Activated CD4-positive, alpha-beta memory T cell treated with anti-CD3 and anti-CD28 coated beads for 36 hours (primary cell): Measurements from ENCODE around the gene RTTN. TPM values are rescaled to one million over a fixed set of nuclear protein-coding genes. Genes with fewer than 3 reads are reported as not detected.

Experiments
- CTCF ChIA-PET: fragments of 350-600 bp; sonication (Branson Sonifier 250); formaldehyde crosslinking; loops from one replicate; lab custom pipeline; 2021; ENCODE audit warnings: antibody characterized with exemption, inconsistent platforms; lab: Charles Lee
- POLR2A ChIA-PET: fragments of 350-600 bp; sonication (Branson Sonifier 250); formaldehyde crosslinking; loops from one replicate; lab custom pipeline; 2021; ENCODE audit warnings: antibody characterized with exemption; lab: Charles Lee
- DNase-seq: peaks from one replicate; pipeline ENCODE4 v3.0.0-alpha.2; 2020
- H3K27ac Mint-ChIP-seq: one replicate; pipeline ENCODE4 v1.8.0; 2021; ENCODE audit warnings: mixed read lengths
- H3K27me3 Mint-ChIP-seq: one replicate; pipeline ENCODE4 v1.8.0; 2021; ENCODE audit warnings: mixed read lengths
- H3K36me3 Mint-ChIP-seq: one replicate; pipeline ENCODE4 v1.8.0; 2021; ENCODE audit warnings: mixed read lengths
- H3K4me1 Mint-ChIP-seq: one replicate; pipeline ENCODE4 v1.8.0; 2021; ENCODE audit warnings: low read depth, mixed read lengths
- H3K4me3 Mint-ChIP-seq: one replicate; pipeline ENCODE4 v1.8.0; 2021; ENCODE audit warnings: mild to moderate bottlenecking, mixed read lengths
- H3K9me3 Mint-ChIP-seq: one replicate; pipeline ENCODE4 v1.8.0; 2021; ENCODE audit warnings: mixed read lengths
- intact Hi-C: fragments of 100-400 bp; cut with micrococcal nuclease; formaldehyde crosslinking; loops from one replicate; pipeline ENCODE4 v1.15.1; 2023
- total RNA-seq, 2 experiments: library from RNA; stranded (reverse); gene quantifications; one replicate each; pipeline ENCODE4 v1.2.3, GENCODE V29; 2021

Gene RTTN
- total RNA-seq, 2 experiments from 2014 or later: 27.3 to 28.9 TPM

GRCh38 chr18:70019136-70019535 lies 186.4 kb downstream of the RTTN start:
- no peak overlapping the region for H3K4me3 Mint-ChIP-seq
- ChIA-PET CTCF (no interaction called here), POLR2A (no interaction called here)

GRCh38 chr18:70015127-70015526 lies 190.4 kb downstream of the RTTN start:
- H3K9me3 Mint-ChIP-seq: peaks cover 14% of the 10 kb centered on the region
- peaks cover 37% of the 10 kb centered on the region for H3K36me3 Mint-ChIP-seq
- H3K27me3 Mint-ChIP-seq: no peaks in the 10 kb centered on the region
- no peaks in the 10 kb centered on the region for H3K4me1 Mint-ChIP-seq
- ChIA-PET CTCF (no interaction called here), POLR2A (no interaction called here)
- intact Hi-C loops: no loop called here
- H3K27ac Mint-ChIP-seq: no peak overlapping the region
- H3K4me3 Mint-ChIP-seq: no peak overlapping the region
- DNase-seq: no peak

More at GRCh38 chr18:70019136-70019535, 186.4 kb downstream of the RTTN start:
- H3K36me3 Mint-ChIP-seq: peaks cover 34% of the 10 kb centered on the region
- DNase-seq: no peak
- H3K4me1 Mint-ChIP-seq: no peaks in the 10 kb centered on the region
- H3K27ac Mint-ChIP-seq: no peak overlapping the region
- H3K9me3 Mint-ChIP-seq: no peaks in the 10 kb centered on the region
- intact Hi-C loops: no loop called here
- H3K27me3 Mint-ChIP-seq: no peaks in the 10 kb centered on the region

GRCh38 chr18:70005580-70005979 lies 199.9 kb downstream of the RTTN start:
- POLR2A ChIA-PET: no interaction called here

GRCh38 chr18:70004696-70005095 lies 200.8 kb downstream of the RTTN start:
- H3K9me3 Mint-ChIP-seq: peaks cover 3% of the 10 kb centered on the region
- H3K27ac Mint-ChIP-seq: no peak overlapping the region
- peaks cover 46% of the 10 kb centered on the region for H3K36me3 Mint-ChIP-seq
- intact Hi-C loops: no loop called here
- CTCF ChIA-PET: no interaction called here
- no peaks in the 10 kb centered on the region for H3K4me1 Mint-ChIP-seq
- no peak overlapping the region for H3K4me3 Mint-ChIP-seq
- POLR2A ChIA-PET: no interaction called here
- DNase-seq: no peak
- H3K27me3 Mint-ChIP-seq: no peaks in the 10 kb centered on the region

More at GRCh38 chr18:70005580-70005979, 199.9 kb downstream of the RTTN start:
- H3K27me3 Mint-ChIP-seq: no peaks in the 10 kb centered on the region
- CTCF ChIA-PET: no interaction called here
- no peak for DNase-seq
- no peak overlapping the region for H3K27ac Mint-ChIP-seq
- H3K4me3 Mint-ChIP-seq: no peak overlapping the region
- intact Hi-C loops: no loop called here
- H3K4me1 Mint-ChIP-seq: no peaks in the 10 kb centered on the region
- peaks cover 10% of the 10 kb centered on the region for H3K9me3 Mint-ChIP-seq
- peaks cover 55% of the 10 kb centered on the region for H3K36me3 Mint-ChIP-seq

- H3K27me3 Mint-ChIP-seq: no peaks in the 10 kb centered on the region
- POLR2A ChIA-PET: no interaction called here
- H3K36me3 Mint-ChIP-seq: peaks cover 43% of the 10 kb centered on the region
- H3K4me1 Mint-ChIP-seq: peaks cover 6% of the 10 kb centered on the region
- H3K27ac Mint-ChIP-seq: no peak overlapping the region
- no peak overlapping the region for H3K4me3 Mint-ChIP-seq
- intact Hi-C loops: no loop called here
- no peak for DNase-seq
- no peaks in the 10 kb centered on the region for H3K9me3 Mint-ChIP-seq
- CTCF ChIA-PET: no interaction called here
Observed at GRCh38 chr18:69999656-70000055, 205.8 kb downstream of the RTTN start.

- Mint-ChIP-seq H3K4me3 (no peak overlapping the region), H3K27me3 (no peaks in the 10 kb centered on the region), H3K27ac (no peak overlapping the region), H3K9me3 (no peaks in the 10 kb centered on the region), H3K4me1 (peaks cover 6% of the 10 kb centered on the region), H3K36me3 (peaks cover 43% of the 10 kb centered on the region)
- intact Hi-C loops: no loop called here
- ChIA-PET CTCF (no interaction called here), POLR2A (no interaction called here)
- no peak for DNase-seq
Observed at GRCh38 chr18:69998523-69998987, 206.9 kb downstream of the RTTN start.

- H3K36me3 Mint-ChIP-seq: peaks cover 46% of the 10 kb centered on the region
- ChIA-PET CTCF (interaction anchor here (0.8 kb wide), 1 partner anchor 21 kb away, joined by 3 read pairs; no protein-coding TSS in a partner anchor), POLR2A (no interaction called here)
- DNase-seq: no peak
- H3K4me3 Mint-ChIP-seq: no peak overlapping the region
- H3K9me3 Mint-ChIP-seq: no peaks in the 10 kb centered on the region
- H3K4me1 Mint-ChIP-seq: peaks cover 6% of the 10 kb centered on the region
- intact Hi-C loops: no loop called here
- H3K27me3 Mint-ChIP-seq: no peaks in the 10 kb centered on the region
- H3K27ac Mint-ChIP-seq: no peak overlapping the region
Observed at GRCh38 chr18:69996951-69997798, 208.3 kb downstream of the RTTN start.

GRCh38 chr18:69996417-69996816 lies 209.1 kb downstream of the RTTN start:
- peaks cover 6% of the 10 kb centered on the region for H3K9me3 Mint-ChIP-seq
- H3K4me3 Mint-ChIP-seq: no peak overlapping the region
- CTCF ChIA-PET: interaction anchor here (0.8 to 1.3 kb wide), 2 partner anchors 22 to 37 kb away, joined by 3 to 4 read pairs; no protein-coding TSS in a partner anchor
- peaks cover 6% of the 10 kb centered on the region for H3K4me1 Mint-ChIP-seq
- H3K36me3 Mint-ChIP-seq: peaks cover 43% of the 10 kb centered on the region
- DNase-seq: no peak
- no peak overlapping the region for H3K27ac Mint-ChIP-seq
- H3K27me3 Mint-ChIP-seq: no peaks in the 10 kb centered on the region
- intact Hi-C loops: no loop called here
- POLR2A ChIA-PET: no interaction called here

GRCh38 chr18:69995774-69996173 lies 209.7 kb downstream of the RTTN start:
- ChIA-PET POLR2A (interaction anchor here (1.0 kb wide), 1 partner anchor 10 kb away, joined by 3 read pairs; no protein-coding TSS in a partner anchor), CTCF (interaction anchor here (1.3 kb wide), 1 partner anchor 36 kb away, joined by 4 read pairs; no protein-coding TSS in a partner anchor)
- Mint-ChIP-seq H3K27me3 (no peaks in the 10 kb centered on the region), H3K9me3 (peaks cover 11% of the 10 kb centered on the region), H3K36me3 (peaks cover 41% of the 10 kb centered on the region), H3K4me3 (no peak overlapping the region), H3K27ac (no peak overlapping the region), H3K4me1 (peaks cover 6% of the 10 kb centered on the region)
- DNase-seq: no peak
- intact Hi-C loops: no loop called here

- intact Hi-C loops: no loop called here
Observed at GRCh38 chr18:69992776-69993175, 212.7 kb downstream of the RTTN start.

GRCh38 chr18:69987870-69988269 lies 217.6 kb downstream of the RTTN start:
- no peaks in the 10 kb centered on the region for H3K27me3 Mint-ChIP-seq
- ChIA-PET CTCF (no interaction called here), POLR2A (no interaction called here)
- intact Hi-C loops: no loop called here
- no peaks in the 10 kb centered on the region for H3K4me1 Mint-ChIP-seq
- no peak overlapping the region for H3K4me3 Mint-ChIP-seq
- peaks cover 45% of the 10 kb centered on the region for H3K9me3 Mint-ChIP-seq
- no peak for DNase-seq
- no peak overlapping the region for H3K27ac Mint-ChIP-seq
- peaks cover 46% of the 10 kb centered on the region for H3K36me3 Mint-ChIP-seq

More at GRCh38 chr18:69992776-69993175, 212.7 kb downstream of the RTTN start:
- H3K9me3 Mint-ChIP-seq: peaks cover 35% of the 10 kb centered on the region
- no peaks in the 10 kb centered on the region for H3K27me3 Mint-ChIP-seq
- CTCF ChIA-PET: no interaction called here
- H3K27ac Mint-ChIP-seq: no peak overlapping the region
- no peak overlapping the region for H3K4me3 Mint-ChIP-seq
- POLR2A ChIA-PET: no interaction called here
- peaks cover 6% of the 10 kb centered on the region for H3K4me1 Mint-ChIP-seq
- no peak for DNase-seq
- H3K36me3 Mint-ChIP-seq: peaks cover 58% of the 10 kb centered on the region

GRCh38 chr18:69985239-69985638 lies 220.2 kb downstream of the RTTN start:
- Mint-ChIP-seq H3K4me3 (no peak overlapping the region), H3K9me3 (peaks cover 31% of the 10 kb centered on the region), H3K27ac (no peak overlapping the region), H3K4me1 (peaks cover 26% of the 10 kb centered on the region), H3K27me3 (no peaks in the 10 kb centered on the region), H3K36me3 (peaks cover 33% of the 10 kb centered on the region)
- CTCF ChIA-PET: no interaction called here
- no peak for DNase-seq
- POLR2A ChIA-PET: no interaction called here
- intact Hi-C loops: no loop called here
